HG02885 (cell line): ENCODE data around the gene SBDS.
A peak's percentile ranks its signal among the peaks of the same experiment; 100 is the strongest.
"Not testable (repeated sequence)": the region's sequence is repeated elsewhere in the genome, so short reads cannot be mapped to it uniquely, and the experiment has no call there.

ENCODE experiments used
- ATAC-seq: cut with Tn5 transposase; IDR thresholded peaks from one replicate; pipeline ENCODE4 v1.9.1; 2021; ENCODE audit warnings: mild to moderate bottlenecking; ENCODE audit not compliant: unreplicated experiment, poor library complexity

SBDS gene

DNA sequence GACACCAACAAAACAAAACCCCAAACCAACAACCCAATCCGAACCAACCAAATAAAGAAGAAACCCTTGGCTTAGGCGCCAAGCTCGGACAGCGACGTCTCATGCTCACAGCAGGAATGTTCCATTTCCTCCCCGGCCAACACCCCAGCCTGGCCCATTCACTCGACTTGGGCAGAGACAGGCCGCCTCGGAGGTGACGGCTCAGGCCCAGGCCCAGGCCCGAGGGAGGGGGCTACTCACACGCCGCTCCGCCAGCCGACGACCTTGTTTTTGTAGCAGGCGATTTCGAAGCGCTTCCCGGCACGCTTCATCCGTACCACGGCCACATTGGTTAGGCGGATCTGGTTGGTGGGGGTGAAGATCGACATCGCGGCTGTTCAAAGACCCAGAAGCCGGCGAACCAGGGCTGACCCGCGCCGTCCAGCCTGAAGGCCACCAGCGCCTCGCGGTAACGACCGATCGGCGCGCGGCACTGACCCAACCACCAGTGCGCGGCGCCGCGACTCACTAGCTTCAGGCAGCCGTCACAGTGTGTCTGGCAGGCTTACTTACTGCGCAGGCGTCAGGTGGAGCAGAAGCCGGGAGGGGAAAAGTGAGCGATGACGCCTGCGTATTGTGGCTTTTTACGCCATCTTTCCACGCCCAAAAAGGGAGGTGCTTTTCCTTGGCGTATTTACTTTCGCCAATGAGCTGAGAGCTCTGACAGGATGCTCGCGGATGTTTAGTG is at the start of gene SBDS:
SBDS (minus strand) TSS at position 537 of the 727 bp plus-strand sequence; CDS start at position 368, 169 bp downstream.
- ATAC-seq: peak; percentile 68

DNA sequence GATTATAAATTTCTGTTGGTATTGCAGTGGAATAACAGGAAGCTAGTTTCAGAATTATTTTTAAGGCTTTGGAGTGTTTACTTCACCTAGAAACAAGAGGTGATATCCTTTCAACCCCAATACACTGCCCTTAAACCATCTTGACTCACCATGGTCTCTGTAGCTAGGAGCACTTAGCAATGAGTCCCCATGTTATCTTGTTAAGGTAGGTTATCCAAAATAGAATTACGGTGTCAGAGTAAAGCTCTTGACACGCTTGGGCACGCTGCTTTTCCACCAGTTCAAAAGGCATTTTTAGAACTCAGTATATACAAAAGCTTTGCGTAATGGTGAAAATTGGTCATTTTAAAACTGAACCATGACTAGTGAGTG is 48.2 kb upstream of the SBDS start:
- not testable (repeated sequence) for ATAC-seq

DNA sequence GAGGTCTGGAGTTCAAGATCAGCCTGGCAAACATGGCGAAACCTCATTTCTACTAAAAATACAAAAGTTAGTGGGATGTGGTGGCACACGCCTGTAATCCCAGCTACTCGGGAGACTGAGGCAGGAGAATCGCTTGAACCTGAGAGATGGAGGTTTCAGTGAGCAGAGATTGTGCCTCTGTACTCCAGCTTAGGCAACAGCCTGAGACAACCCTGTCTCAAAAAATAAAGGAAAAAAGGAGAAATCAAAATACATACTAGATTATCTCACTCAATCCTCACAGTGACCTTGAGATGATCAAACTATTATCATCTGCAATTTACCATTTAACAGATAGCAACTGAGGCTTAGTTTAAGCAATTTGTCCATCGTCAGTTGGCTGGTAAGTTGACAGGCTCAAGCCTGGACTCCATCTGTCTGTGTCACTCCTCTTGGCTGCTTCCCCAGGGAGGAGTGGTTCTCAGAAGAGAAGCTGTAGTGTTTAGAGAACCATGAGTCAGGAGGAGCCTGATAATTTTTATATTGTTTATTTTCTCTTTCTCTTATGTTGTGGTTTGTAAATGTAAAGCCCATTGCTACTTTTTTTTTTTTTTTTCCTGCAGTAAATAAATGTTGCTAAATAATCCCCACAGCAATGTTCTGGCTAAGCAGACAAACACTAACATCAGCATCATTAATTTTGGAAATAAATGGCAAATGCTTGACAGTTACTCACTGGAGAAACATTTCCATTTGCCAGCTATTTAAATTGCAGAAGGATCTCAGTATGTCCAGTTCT is 47.6 kb upstream of the SBDS start:
- not testable (repeated sequence) for ATAC-seq

DNA sequence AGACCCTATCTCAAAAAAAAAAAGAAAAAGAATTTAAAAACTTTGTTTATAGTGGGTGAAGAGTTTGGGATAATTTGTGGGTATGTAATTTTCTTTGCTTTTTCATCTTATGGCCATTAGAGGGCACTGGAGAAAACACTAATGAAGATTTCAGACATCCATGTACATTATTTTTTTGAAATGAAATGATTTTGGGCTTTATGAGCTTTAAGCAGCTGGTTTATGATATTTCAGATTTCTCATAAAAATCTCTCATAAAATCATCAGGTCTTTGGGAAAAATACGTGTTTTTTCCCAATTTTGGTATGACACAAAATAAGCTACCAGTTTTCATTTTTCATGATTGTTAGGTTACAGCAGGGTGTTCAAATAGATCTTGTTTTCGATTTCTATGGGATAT is 45.4 kb upstream of the SBDS start:
- ATAC-seq: not testable (repeated sequence)

DNA sequence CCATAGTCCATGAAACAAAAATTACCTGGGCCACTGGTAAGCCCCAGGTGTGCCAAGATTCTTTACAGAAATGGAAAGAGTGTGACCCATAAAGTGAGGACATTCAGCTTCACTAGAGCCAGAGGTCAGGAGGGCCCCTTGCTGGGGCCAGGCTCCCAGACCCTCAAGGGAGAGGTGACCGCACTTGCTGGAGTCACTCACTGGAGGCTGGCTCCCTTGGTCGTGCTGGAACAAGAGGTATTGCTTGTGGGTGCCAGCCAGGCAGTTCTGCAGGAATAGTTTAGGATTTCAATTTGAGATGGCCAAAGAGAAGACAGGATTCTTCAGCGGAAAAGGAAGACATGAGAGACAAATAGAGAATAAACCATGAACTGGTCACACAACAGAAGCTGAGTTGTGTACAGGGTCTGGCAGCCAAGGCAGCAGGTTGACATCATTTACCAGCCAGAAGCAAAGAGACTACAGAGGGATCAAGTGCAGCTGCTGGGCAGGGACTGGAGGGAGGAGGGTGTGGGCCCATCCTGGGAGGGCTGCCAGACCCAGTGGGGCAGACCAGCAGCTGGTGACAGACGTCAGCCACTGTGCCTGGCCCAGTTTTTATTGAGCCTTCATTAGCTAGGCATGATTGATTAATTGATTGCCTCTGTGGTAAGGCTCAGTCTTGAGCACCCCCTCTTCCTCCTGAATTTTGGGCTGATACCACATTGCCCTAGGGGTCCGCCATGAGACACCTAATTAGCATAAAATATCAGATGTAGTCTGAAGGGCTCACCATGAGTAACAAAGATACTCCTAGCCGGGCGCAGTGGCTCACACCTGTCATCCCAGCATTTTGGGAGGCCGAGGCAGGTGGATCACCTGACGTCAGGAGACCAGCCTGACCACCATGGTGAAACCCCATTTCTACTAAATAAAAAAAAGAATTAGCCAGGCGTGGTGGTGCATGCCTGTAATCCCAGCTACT is 41.3 kb upstream of the SBDS start:
- not testable (repeated sequence) for ATAC-seq

DNA sequence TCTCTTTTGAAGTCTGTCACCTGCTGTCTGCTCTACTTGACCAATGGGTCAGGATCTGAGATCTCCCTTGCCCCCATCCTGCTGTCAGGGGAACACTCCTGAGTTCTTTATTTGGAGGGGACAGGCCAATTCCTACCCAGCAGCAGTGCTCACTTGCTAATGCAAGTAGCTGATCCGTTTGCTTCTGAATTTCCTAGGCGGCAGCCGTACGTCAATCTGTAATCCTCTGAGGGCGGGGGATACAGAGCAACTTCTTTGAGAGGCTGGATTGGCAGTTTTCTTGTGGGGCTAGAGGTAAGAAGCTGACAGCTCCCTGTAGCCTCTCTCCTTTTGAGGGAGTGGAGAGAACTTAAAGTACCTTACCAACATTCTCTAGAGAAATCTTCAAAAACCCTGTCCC is 37.9 kb upstream of the SBDS start:
- ATAC-seq: no peak

- ATAC-seq: not testable (repeated sequence)
Observed at GRCh38 chr7:67031685-67032084, 36.3 kb upstream of the SBDS start.

DNA sequence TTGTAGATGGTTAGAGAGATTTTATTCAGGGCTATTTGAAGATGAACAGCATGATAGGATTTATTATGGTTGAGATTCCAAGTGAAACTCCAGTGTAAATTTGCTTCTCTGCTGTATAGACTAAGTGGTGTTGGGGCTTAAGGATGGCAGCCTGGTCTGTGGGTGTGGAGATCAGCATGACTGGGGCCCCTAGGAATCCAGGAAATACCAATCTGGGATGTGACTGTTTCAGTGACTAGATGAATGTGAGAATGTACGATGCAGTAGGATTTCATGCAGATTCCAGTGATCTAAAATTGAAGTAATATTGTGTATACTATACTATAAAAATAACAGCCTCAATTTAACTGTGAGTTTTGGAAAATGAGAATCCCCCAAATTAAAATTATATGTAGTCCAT is 30.1 kb upstream of the SBDS start:
- not testable (repeated sequence) for ATAC-seq

DNA sequence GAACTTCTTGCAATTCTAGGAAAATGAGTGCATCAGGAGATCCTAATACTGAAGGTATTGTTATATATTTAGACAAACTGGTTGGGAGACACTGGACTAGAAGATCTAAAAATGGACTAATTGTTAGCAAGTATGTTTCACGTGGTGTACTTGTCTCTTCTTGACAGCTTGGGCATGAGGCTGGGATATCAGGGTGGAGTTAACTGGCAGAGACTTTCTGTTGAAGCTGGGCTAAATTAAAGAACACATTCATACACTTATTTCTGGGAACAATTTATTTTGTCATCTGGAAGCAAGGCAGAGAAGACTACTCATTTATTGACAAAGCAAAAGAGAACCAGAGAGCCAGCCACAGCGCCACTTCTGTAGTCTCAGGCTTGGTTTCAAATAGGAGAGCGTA is 27.1 kb upstream of the SBDS start:
- no peak for ATAC-seq

GRCh38 chr7:67021260-67021659 is 25.9 kb upstream of the SBDS start:
- no peak for ATAC-seq

- ATAC-seq: no peak
Observed at GRCh38 chr7:67019562-67020390, 24.4 kb upstream of the SBDS start.

GRCh38 chr7:67018940-67019339 is 23.6 kb upstream of the SBDS start:
- no peak for ATAC-seq

DNA sequence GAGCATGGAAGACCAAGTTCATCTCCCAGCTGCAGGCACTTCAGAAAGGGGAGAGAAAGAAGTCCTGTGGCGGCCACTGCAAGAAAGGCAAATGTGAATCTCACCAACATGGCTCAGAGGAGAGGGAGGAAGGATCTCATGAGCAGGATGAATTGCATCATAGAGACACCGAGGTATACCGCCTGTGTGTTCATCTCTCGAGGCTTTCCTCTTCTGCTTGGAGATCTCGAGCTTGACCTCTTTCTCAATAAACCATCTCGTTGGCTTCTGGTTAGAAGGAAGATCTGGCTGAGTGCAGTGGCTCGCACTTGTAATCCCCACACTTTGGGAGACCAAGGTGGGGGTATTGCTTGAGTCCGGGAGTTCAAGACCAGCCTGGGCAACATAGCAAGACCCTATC is 22.6 kb upstream of the SBDS start:
- not testable (repeated sequence) for ATAC-seq

DNA sequence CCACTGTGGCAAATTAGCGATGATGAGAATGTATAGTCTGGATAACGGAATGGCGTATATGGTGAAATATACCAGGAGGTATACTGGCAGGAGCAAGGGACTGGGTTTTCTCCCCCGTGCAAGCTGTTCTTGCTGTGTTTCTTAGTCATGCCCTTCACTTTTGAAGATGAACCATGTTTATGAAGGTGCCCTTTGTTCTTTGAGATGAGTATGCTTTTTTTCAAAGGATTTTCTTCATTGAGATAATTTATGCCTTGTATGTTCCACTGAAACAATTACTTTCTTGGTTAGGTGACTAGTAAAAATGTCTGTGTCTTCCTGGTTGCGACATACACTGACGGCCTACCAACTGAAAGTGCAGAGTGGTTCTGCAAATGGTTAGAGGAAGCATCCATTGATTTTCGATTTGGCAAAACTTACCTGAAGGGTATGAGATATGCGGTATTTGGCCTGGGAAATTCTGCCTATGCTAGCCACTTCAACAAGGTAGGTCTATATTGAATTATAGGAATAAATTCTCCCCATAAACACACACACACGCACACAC is 18.8 kb upstream of the SBDS start:
- ATAC-seq: not testable (repeated sequence)

DNA sequence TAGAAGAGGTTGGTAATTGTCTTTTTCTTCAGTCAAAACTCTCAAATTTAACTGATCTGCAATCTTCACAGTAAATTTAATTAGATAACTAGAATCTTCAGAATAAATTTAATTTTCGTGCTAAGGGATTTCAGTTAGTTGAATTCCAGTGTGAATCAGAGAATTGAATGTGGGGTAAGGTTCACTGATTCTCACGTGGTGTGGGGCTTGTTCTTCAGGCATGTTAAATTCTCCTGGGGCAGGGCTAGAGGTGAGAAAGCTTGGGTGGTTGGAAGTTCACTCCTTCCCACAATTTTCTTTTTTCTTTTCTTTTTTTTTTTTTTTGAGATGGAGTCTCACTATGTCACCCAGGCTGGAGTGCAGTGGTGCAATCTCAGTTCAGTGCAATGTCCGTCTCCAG is 14.3 kb upstream of the SBDS start:
- not testable (repeated sequence) for ATAC-seq

- no peak for ATAC-seq
Observed at GRCh38 chr7:67008260-67008659, 12.9 kb upstream of the SBDS start.

DNA sequence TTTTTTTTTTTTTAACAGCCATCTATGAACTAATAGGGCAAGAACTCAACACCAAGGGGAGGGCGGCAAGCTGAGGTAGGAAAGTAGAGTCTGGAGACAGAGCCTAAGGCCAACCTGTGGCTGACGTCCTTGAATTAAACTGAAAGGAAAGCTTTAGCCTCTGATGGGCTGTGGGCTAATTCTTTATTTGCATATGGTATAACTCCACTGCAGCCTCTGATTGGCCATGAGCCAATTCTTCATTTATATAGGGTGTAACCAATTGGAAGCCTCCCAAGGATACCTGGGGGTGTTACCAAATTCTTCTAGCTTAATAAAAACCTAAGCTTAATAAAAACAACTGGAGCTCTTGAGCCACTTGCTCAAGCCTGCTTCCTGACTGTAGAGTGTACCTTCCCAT is 11.6 kb upstream of the SBDS start:
- ATAC-seq: no peak

GRCh38 chr7:67004145-67004544 is 8.8 kb upstream of the SBDS start:
- not testable (repeated sequence) for ATAC-seq

GRCh38 chr7:67000601-67001258 is 5.3 kb upstream of the SBDS start:
- not testable (repeated sequence) for ATAC-seq
